ENCODE measurements around the gene EEIG1. TPM values are rescaled to one million over a fixed set of nuclear protein-coding genes. Genes with fewer than 3 reads are reported as not detected.

Gene EEIG1
- total and polyA plus RNA-seq, 2 of the 4 experiments (the other 2 are of a cell fraction), result 1.1 to 23.2 TPM

DNA sequence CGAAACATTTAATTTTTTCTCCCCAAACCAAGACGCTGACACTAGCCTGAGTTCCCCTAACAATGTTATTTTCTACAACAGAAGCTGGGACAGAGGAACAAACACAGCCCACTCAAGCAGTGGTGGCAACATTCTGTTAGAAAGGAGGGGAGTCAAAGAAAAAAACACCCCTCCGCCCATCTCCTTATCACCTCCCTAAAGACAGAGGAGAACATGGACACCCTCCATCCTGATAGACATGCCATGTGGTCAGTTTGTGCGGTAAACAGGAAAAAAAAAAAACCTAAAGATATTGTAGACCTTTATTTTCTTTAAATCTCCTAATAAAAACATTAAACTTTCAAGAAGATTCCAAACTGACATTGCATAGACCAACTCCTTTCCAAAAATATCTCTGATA is 40.2 kb downstream of the EEIG1 start:
- Histone ChIP-seq H3K23ac (ENCODE audit: low read depth, low read length) (no peak overlapping the region), H3K36me3 (ENCODE audit: control insufficient read depth, insufficient read depth, low read length) (peaks cover 32% of the 10 kb centered on the region), H3K14ac (replicated peaks; ENCODE audit: low read depth, low read length) (no peak overlapping the region), H3K56ac (ENCODE audit: extremely low read depth, insufficient read depth, low read length) (no peak overlapping the region), H3K9ac (ENCODE audit: low read depth, low read length) (no peak overlapping the region), H2AFZ (replicated peaks; ENCODE audit: low read length, poor library complexity) (no peak overlapping the region), H2BK20ac (ENCODE audit: low read depth, low read length) (no peak overlapping the region), H3K9me1 (ENCODE audit: insufficient read depth, low read length) (peaks cover 17% of the 10 kb centered on the region), H2BK120ac (ENCODE audit: low read depth, low read length) (no peak overlapping the region), H3K4me3 (ENCODE audit: insufficient read depth, low read depth, low read length) (no peak overlapping the region), H3K27me3 (ENCODE audit: control insufficient read depth, insufficient read depth, low read length) (no peaks in the 10 kb centered on the region), H4K20me1 (ENCODE audit: insufficient read depth, low read length) (peaks cover 29% of the 10 kb centered on the region), H3K4me1 (ENCODE audit: control insufficient read depth, insufficient read depth, low read length) (peaks cover 17% of the 10 kb centered on the region), H2BK15ac (ENCODE audit: low read depth, low read length) (no peak overlapping the region), H3K9me3 (ENCODE audit: control insufficient read depth, insufficient read depth, low read length) (no peaks in the 10 kb centered on the region), H4K8ac (ENCODE audit: low read depth in 2 of 2, low read length in 2 of 2) (no peak overlapping the region), H2BK5ac (ENCODE audit: low read depth, low read length, poor library complexity, severe bottlenecking) (no peak overlapping the region), H4K91ac (ENCODE audit: insufficient read depth, low read depth, low read length) (no peak overlapping the region), H3K4me2 (ENCODE audit: low read depth, low read length) (no peak overlapping the region), H3K4ac (ENCODE audit: low read depth, low read length) (no peak overlapping the region), H2AK5ac (ENCODE audit: low read depth, low read length) (no peak overlapping the region), H3K79me1 (ENCODE audit: low read depth in 1 of 2, low read length in 2 of 2) (peaks cover 16 to 26% of the 10 kb centered on the region in 2 experiments; a peak in 3 of 4 replicates), H4K5ac (ENCODE audit: low read depth, low read length) (no peak overlapping the region), H3K27ac (ENCODE audit: insufficient read depth, low read length) (no peak overlapping the region), H3K18ac (ENCODE audit: low read depth, low read length) (no peak overlapping the region), H2AK9ac (replicated peaks; ENCODE audit: low read depth, low read length, poor library complexity) (no peak overlapping the region)
- WGBS, 2 experiments (ENCODE audit: extremely low coverage in 2 of 2, insufficient read length in 1 of 2), result no CpG with 5 or more reads among the region's 4 CpGs
- in situ Hi-C loops (cut with MboI; ENCODE audit: low sequenced_read_pairs) (no loop called here), intact Hi-C loops (cut with micrococcal nuclease) (loop anchor here (5.0 kb wide), 1 partner anchor 157 kb away; no protein-coding TSS in a partner anchor), dilution Hi-C loops (cut with HindIII; ENCODE audit: low sequenced_read_pairs, unreplicated experiment) (no loop called here)
- ChIA-PET CTCF (interaction anchor here (1.6 kb wide), 1 partner anchor 177 kb away, joined by 3 read pairs; no protein-coding TSS in a partner anchor), POLR2A (ENCODE audit: unreplicated experiment) (no interaction called here)
- no peak for DNase-seq
- no peak for ATAC-seq (ENCODE audit: low read depth)
- no peak for TF ChIP-seq MAFK (IDR thresholded peaks at IDR 0.05; ENCODE audit: low read depth, low read length)
- no peak for TF ChIP-seq FOS (IDR thresholded peaks at IDR 0.05; ENCODE audit: low read depth, low read length)
- TF ChIP-seq MXI1 (IDR thresholded peaks at IDR 0.05; ENCODE audit: borderline replicate concordance, low read depth, low read length), result no peak
- TF ChIP-seq RCOR1 (IDR thresholded peaks at IDR 0.05; ENCODE audit: insufficient replicate concordance, low read length), result no peak
- TF ChIP-seq, protein P1, sequence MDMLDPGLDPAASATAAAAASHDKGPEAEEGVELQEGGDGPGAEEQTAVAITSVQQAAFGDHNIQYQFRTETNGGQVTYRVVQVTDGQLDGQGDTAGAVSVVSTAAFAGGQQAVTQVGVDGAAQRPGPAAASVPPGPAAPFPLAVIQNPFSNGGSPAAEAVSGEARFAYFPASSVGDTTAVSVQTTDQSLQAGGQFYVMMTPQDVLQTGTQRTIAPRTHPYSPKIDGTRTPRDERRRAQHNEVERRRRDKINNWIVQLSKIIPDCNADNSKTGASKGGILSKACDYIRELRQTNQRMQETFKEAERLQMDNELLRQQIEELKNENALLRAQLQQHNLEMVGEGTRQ (IDR thresholded peaks at IDR 0.05; ENCODE audit: low read depth, low read length), result no peak
- TF ChIP-seq, protein P2, sequence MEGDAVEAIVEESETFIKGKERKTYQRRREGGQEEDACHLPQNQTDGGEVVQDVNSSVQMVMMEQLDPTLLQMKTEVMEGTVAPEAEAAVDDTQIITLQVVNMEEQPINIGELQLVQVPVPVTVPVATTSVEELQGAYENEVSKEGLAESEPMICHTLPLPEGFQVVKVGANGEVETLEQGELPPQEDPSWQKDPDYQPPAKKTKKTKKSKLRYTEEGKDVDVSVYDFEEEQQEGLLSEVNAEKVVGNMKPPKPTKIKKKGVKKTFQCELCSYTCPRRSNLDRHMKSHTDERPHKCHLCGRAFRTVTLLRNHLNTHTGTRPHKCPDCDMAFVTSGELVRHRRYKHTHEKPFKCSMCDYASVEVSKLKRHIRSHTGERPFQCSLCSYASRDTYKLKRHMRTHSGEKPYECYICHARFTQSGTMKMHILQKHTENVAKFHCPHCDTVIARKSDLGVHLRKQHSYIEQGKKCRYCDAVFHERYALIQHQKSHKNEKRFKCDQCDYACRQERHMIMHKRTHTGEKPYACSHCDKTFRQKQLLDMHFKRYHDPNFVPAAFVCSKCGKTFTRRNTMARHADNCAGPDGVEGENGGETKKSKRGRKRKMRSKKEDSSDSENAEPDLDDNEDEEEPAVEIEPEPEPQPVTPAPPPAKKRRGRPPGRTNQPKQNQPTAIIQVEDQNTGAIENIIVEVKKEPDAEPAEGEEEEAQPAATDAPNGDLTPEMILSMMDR (conservative IDR thresholded peaks at IDR 0.05; ENCODE audit: low read depth, low read length), result no peak
- no peak for TF ChIP-seq SMC3 (IDR thresholded peaks at IDR 0.05; ENCODE audit: low read depth, low read length)
- no peak for TF ChIP-seq BHLHE40 (IDR thresholded peaks at IDR 0.05; ENCODE audit: low read depth, low read length)
- no peak for TF ChIP-seq POLR2A (IDR thresholded peaks at IDR 0.05; ENCODE audit: low read depth, low read length)
- no peak for TF ChIP-seq MAZ (IDR thresholded peaks at IDR 0.05; ENCODE audit: borderline replicate concordance, low read depth, low read length)
- BruUV-seq (replicated peaks), result no TSS peak
